Sigmoid colon (tissue), 4 donors: ENCODE measurements around the gene PRKCI.

Experiments used
- CTCF ChIP-seq, 4 experiments: fragments of 450-650 bp in 3 of 4; fragments of 200-600 bp in 1 of 4; IDR thresholded peaks; one replicate each; pipeline ENCODE4 v1.5.1; 2016 to 2019; ENCODE audit warnings: antibody characterized with exemption in 4 of 4, mild to moderate bottlenecking in 3 of 4, moderate library complexity in 2 of 4
- EP300 ChIP-seq, 4 donors: sonication (generic); formaldehyde crosslinking; IDR thresholded peaks; one replicate each; pipeline ENCODE4 v1.6.1; 2017; ENCODE audit warnings: antibody characterized with exemption in 4 of 4
- POLR2A ChIP-seq, 2 donors: fragments of 450-650 bp; IDR thresholded peaks; one replicate each; pipeline ENCODE4 v1.6.1; 2016; ENCODE audit warnings: antibody characterized with exemption in 2 of 2, mild to moderate bottlenecking in 2 of 2, moderate library complexity in 2 of 2
- POLR2AphosphoS5 ChIP-seq, 4 donors: sonication (generic); formaldehyde crosslinking; IDR thresholded peaks; one replicate each; pipeline ENCODE4 v1.6.1; 2017; ENCODE audit warnings: antibody characterized with exemption in 4 of 4

- TF ChIP-seq POLR2A (IDR thresholded peaks at IDR 0.05) (no peak), POLR2AphosphoS5 (IDR thresholded peaks at IDR 0.05) (no peak), CTCF (IDR thresholded peaks at IDR 0.05) (no peak), EP300 (IDR thresholded peaks at IDR 0.05) (no peak)
Observed at GRCh38 chr3:170204023-170204472, 18.2 kb upstream of the PRKCI start.
